Cardiac muscle cell (in vitro differentiated cells and primary cell): ENCODE results near the gene RAP1A. TPM values are rescaled to one million over a fixed set of nuclear protein-coding genes. Genes with fewer than 3 reads are reported as not detected.

Experiments
- DNase-seq, 2 donors: peaks; one replicate each; pipeline versions ENCODE4 v3.0.0 to v3.0.0-alpha.2; 2010 to 2017; ENCODE audit warnings: low read depth in 1 of 2, low spot score in 1 of 2
- H3K27ac ChIP-seq: fragments of 200-600 bp; sonication (generic); 2 replicates; pipeline ENCODE4 v1.5.1; 2016
- H3K27me3 ChIP-seq: fragments of 200-600 bp; sonication (generic); 2 replicates; pipeline ENCODE4 v1.6.0; 2016; ENCODE audit warnings: control low read depth
- H3K36me3 ChIP-seq: fragments of 200-600 bp; sonication (generic); 2 replicates; pipeline ENCODE4 v1.5.1; 2016; ENCODE audit warnings: control low read depth
- H3K4me1 ChIP-seq: fragments of 200-600 bp; sonication (generic); 2 replicates; pipeline ENCODE4 v1.8.1; 2017; ENCODE audit warnings: low read depth, mild to moderate bottlenecking, mixed run types
- H3K4me3 ChIP-seq: fragments of 200-600 bp; sonication (generic); 2 replicates; pipeline ENCODE4 v1.5.1; 2016; ENCODE audit warnings: mild to moderate bottlenecking
- H3K9me3 ChIP-seq: fragments of 200-600 bp; sonication (generic); 2 replicates; pipeline ENCODE4 v1.5.1; 2017; ENCODE audit warnings: low read depth, mild to moderate bottlenecking, control low read depth
- polyA plus RNA-seq: library from polyadenylated mRNA; unstranded; fragments of >200 nt; fragmentation: Nextera tagmentation; extraction: Ambion mirVana; gene quantifications from 2 replicates; pipeline ENCODE4 v1.2.1, GENCODE V29; 2016
- total RNA-seq: library from RNA; depleted of rRNA; stranded (reverse); fragments of >200 nt; gene quantifications from 2 replicates; pipeline ENCODE4 v1.2.3, GENCODE V29; 2016
- TF ChIP-seq, protein P1 (sequence below): IDR thresholded peaks from 2 replicates; pipeline ENCODE4 v1.5.1; 2012; ENCODE audit warnings: low read depth, mild to moderate bottlenecking, low read length

Gene RAP1A
- total and polyA plus RNA-seq, 2 experiments from 2014 or later = 13.5 to 18.3 TPM

DNA sequence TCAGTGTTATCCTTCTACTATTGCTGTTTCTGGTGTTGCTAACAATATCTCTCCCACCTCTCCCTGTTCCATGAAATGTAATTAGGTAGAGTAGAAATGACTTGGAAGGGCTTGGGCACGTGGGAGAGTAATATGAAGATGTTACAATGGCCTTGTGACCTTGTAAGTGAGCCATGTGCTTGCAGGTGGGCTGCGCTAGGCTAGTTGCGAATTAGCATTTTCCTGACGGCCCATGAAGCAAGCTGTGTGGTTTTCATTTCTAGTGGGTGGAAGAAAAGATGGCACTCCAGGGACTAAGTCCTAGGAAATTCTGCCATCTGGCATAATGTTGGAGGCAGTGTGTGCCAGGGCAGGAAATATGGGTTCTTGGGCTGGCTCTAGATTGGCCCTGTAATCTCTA, 128.4 kb downstream of the RAP1A start:
- Histone ChIP-seq H3K4me1 (peaks cover 41% of the 10 kb centered on the region), H3K27ac (peak overlapping the region; percentile 100), H3K27me3 (no peaks in the 10 kb centered on the region), H3K9me3 (no peaks in the 10 kb centered on the region), H3K36me3 (peaks cover 2% of the 10 kb centered on the region), H3K4me3 (no peak overlapping the region)
- TF ChIP-seq, protein P1, sequence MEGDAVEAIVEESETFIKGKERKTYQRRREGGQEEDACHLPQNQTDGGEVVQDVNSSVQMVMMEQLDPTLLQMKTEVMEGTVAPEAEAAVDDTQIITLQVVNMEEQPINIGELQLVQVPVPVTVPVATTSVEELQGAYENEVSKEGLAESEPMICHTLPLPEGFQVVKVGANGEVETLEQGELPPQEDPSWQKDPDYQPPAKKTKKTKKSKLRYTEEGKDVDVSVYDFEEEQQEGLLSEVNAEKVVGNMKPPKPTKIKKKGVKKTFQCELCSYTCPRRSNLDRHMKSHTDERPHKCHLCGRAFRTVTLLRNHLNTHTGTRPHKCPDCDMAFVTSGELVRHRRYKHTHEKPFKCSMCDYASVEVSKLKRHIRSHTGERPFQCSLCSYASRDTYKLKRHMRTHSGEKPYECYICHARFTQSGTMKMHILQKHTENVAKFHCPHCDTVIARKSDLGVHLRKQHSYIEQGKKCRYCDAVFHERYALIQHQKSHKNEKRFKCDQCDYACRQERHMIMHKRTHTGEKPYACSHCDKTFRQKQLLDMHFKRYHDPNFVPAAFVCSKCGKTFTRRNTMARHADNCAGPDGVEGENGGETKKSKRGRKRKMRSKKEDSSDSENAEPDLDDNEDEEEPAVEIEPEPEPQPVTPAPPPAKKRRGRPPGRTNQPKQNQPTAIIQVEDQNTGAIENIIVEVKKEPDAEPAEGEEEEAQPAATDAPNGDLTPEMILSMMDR = no peak
- DNase-seq = no peak

DNA sequence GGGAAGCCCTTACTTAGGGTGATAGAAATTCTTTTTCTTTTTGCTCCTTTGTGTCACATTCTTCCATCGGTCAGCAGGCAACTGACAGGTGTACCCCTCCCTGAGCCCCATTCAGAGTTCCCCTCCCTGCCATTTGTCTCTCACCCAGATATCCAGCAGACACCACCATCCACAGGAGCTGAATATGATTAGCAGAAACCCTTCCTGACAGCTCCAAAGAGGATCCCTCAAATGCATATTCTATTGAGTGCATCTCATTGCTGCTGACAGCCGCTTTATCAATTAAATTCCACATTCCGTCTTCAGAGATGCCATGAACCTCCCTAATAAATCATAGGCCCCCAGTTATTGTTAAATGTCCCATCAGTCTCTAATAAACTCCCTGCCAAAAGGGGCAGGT, 130.0 kb downstream of the RAP1A start:
- H3K27ac ChIP-seq = peak overlapping the region; percentile 100
- no peak overlapping the region for H3K4me3 ChIP-seq
- TF ChIP-seq, protein P1 = no peak
- peaks cover 43% of the 10 kb centered on the region for H3K4me1 ChIP-seq
- H3K27me3 ChIP-seq = no peaks in the 10 kb centered on the region
- H3K9me3 ChIP-seq = no peaks in the 10 kb centered on the region
- H3K36me3 ChIP-seq = peaks cover 2% of the 10 kb centered on the region
- no peak for DNase-seq

DNA sequence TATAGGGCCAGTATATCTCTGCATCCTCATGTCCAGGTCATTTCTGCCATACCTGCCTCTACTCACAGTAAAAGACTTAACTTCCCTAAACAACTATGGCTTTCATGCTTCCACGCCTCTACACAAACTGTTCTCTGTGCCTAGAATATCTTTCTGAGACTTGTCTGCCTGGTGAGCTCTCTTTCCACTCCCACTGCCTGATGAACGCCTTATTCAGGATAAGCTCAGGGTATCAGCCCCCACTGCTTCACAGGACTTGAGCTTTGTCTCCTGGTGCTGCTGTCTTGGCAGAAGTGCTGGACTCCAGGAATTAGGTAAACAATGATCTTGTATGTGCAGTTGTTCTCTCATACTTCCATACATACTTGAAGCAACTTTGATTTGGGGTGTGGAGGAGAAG, 131.3 kb downstream of the RAP1A start:
- H3K9me3 ChIP-seq = no peaks in the 10 kb centered on the region
- no peak for DNase-seq
- TF ChIP-seq, protein P1 = no peak
- H3K27ac ChIP-seq = peak overlapping the region; percentile 100
- H3K4me1 ChIP-seq = peaks cover 40% of the 10 kb centered on the region
- H3K4me3 ChIP-seq = no peak overlapping the region
- H3K36me3 ChIP-seq = peaks cover 2% of the 10 kb centered on the region
- no peaks in the 10 kb centered on the region for H3K27me3 ChIP-seq

GRCh38 chr1:111751906-111752575, 132.5 kb downstream of the RAP1A start:
- no peak for DNase-seq
- no peaks in the 10 kb centered on the region for H3K9me3 ChIP-seq
- peak overlapping the region; percentile 100 for H3K27ac ChIP-seq
- no peaks in the 10 kb centered on the region for H3K27me3 ChIP-seq
- TF ChIP-seq, protein P1 = no peak
- H3K36me3 ChIP-seq = peaks cover 2% of the 10 kb centered on the region
- H3K4me3 ChIP-seq = no peak overlapping the region
- peaks cover 39% of the 10 kb centered on the region for H3K4me1 ChIP-seq

- Histone ChIP-seq H3K27ac (peak overlapping the region; percentile 94), H3K9me3 (no peaks in the 10 kb centered on the region), H3K36me3 (peaks cover 10% of the 10 kb centered on the region), H3K4me3 (peak overlapping the region; percentile 70), H3K27me3 (no peaks in the 10 kb centered on the region), H3K4me1 (peaks cover 18% of the 10 kb centered on the region)
- TF ChIP-seq, protein P1 = no peak
- DNase-seq = peak; percentile 52 to 84
These were observed 135.4 kb downstream of the RAP1A start for GRCh38 chr1:111754984-111755330.
